SU-DHL-6 (cell line): ENCODE data around the gene EIF1.
"Not testable (repeated sequence)": the region's sequence is repeated elsewhere in the genome, so short reads cannot be mapped to it uniquely, and the experiment has no call there.

Experiments
- EZH2phosphoT487 ChIP-seq: fragments of 200-600 bp; sonication (generic), shearing (Covaris generic); conservative IDR thresholded peaks from 2 replicates; pipeline ENCODE4 v1.6.1; 2018; ENCODE audit warnings: mild to moderate bottlenecking, antibody characterized with exemption, low read length, moderate library complexity, mixed read lengths
- TF ChIP-seq, protein P1 (sequence below): fragments of 200-600 bp; sonication (generic); IDR thresholded peaks from one replicate; pipeline ENCODE4 v1.5.1; 2017; ENCODE audit warnings: antibody characterized with exemption, mild to moderate bottlenecking, low read length, moderate library complexity; ENCODE audit not compliant: insufficient read depth, poor library complexity, severe bottlenecking

DNA sequence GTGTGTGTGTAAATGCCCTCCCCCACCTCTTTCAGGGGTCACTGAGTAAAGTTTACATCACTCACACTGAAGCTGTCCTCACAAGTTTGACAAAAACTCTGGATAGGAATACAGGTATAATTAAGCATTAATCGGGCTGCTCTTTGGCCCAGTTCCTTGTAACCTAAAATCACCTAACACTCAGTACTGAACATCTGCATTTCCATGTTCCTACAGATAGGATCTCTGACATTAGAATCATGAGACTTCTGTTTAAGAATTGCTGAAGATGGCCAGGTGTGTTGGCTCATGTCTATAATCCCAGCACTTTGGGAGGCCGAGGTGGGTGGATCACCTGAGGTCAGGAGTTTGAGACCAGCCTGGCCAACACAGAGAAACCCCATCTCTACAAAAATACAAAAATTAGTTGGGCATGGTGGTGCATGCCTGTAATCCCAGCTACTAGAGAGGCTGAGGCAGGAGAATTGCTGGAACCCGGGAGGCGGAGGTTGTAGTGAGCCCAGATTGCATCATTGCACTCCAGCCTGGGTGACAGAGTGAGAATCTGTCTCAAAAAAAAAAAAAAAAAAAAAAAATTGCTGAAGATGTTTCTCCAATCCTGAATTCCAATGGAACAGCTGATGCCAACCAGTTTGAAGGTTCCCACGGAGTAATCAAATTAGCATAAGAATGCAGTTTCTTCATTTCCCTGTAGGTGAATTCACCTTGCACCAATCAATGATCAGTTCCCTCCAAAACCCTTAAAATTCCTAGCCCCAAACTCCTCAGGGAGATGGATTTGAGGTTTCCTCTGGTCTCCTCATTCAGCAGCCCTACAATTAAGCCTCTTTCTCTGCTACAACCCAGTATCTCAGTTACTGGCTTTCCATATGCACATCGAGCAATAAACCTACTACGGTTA is 13.3 kb upstream of the EIF1 start:
- TF ChIP-seq, protein P1, sequence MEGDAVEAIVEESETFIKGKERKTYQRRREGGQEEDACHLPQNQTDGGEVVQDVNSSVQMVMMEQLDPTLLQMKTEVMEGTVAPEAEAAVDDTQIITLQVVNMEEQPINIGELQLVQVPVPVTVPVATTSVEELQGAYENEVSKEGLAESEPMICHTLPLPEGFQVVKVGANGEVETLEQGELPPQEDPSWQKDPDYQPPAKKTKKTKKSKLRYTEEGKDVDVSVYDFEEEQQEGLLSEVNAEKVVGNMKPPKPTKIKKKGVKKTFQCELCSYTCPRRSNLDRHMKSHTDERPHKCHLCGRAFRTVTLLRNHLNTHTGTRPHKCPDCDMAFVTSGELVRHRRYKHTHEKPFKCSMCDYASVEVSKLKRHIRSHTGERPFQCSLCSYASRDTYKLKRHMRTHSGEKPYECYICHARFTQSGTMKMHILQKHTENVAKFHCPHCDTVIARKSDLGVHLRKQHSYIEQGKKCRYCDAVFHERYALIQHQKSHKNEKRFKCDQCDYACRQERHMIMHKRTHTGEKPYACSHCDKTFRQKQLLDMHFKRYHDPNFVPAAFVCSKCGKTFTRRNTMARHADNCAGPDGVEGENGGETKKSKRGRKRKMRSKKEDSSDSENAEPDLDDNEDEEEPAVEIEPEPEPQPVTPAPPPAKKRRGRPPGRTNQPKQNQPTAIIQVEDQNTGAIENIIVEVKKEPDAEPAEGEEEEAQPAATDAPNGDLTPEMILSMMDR: not testable (repeated sequence)
- not testable (repeated sequence) for TF ChIP-seq EZH2phosphoT487
